Prostate gland (tissue), 2 donors: Measurements from ENCODE around the gene CCT4.

Source experiments
- CTCF ChIP-seq, 4 experiments: fragments of 200-600 bp in 2 of 4; fragments of 450-650 bp in 2 of 4; sonication (generic) in 2 of 4; IDR thresholded peaks; 1 replicate in 3 of 4; 2 replicates in 1 of 4; pipeline ENCODE4 v1.5.1; 2016 to 2019; ENCODE audit warnings: antibody characterized with exemption in 4 of 4, mild to moderate bottlenecking in 2 of 4, moderate library complexity in 2 of 4
- POLR2A ChIP-seq: fragments of 450-650 bp; IDR thresholded peaks from one replicate; pipeline ENCODE4 v1.6.1; 2016; ENCODE audit warnings: antibody characterized with exemption, mild to moderate bottlenecking
- POLR2AphosphoS5 ChIP-seq: sonication (generic); formaldehyde crosslinking; IDR thresholded peaks from one replicate; pipeline ENCODE4 v1.6.1; 2017; ENCODE audit warnings: antibody characterized with exemption

- TF ChIP-seq CTCF (IDR thresholded peaks at IDR 0.05) (no peak), POLR2A (no peak), POLR2AphosphoS5 (no peak)
Observed at GRCh38 chr2:61911510-61911909, 23.1 kb upstream of the CCT4 start.
